CD4-positive, CD25-positive, alpha-beta regulatory T cell (primary cell): ENCODE data around the gene FFAR3. TPM values are rescaled to one million over a fixed set of nuclear protein-coding genes. Genes with fewer than 3 reads are reported as not detected.

Source experiments
- ATAC-seq, 2 donors: fragments of 150-1000 bp; cut with Tn5 transposase; one replicate each; pipeline ENCODE4 v1.10.0; 2021; ENCODE audit warnings: low read depth in 2 of 2, moderate number of reproducible peaks in 2 of 2, moderate library complexity in 1 of 2
- DNase-seq, 3 donors: peaks; one replicate each; pipeline versions ENCODE4 v3.0.0 to v3.0.0-alpha.2; 2012 to 2022; ENCODE audit warnings: mixed read lengths in 1 of 3
- H3K27ac ChIP-seq: one replicate; pipeline ENCODE4 v1.7.0; 2013; ENCODE audit warnings: mild to moderate bottlenecking, low read length; ENCODE audit not compliant: insufficient read depth, poor library complexity, severe bottlenecking
- H3K27me3 ChIP-seq: one replicate; pipeline ENCODE4 v1.7.0; 2013; ENCODE audit warnings: low read length; ENCODE audit not compliant: control insufficient read depth, insufficient read depth
- H3K36me3 ChIP-seq: one replicate; pipeline ENCODE4 v1.7.0; 2013; ENCODE audit warnings: mild to moderate bottlenecking, low read length, moderate library complexity; ENCODE audit not compliant: control insufficient read depth, insufficient read depth
- H3K4me1 ChIP-seq: 2 replicates; pipeline ENCODE4 v1.7.0; 2013; ENCODE audit warnings: mild to moderate bottlenecking, low read length; ENCODE audit not compliant: insufficient read depth, control insufficient read depth, poor library complexity, severe bottlenecking
- H3K4me3 ChIP-seq: one replicate; pipeline ENCODE4 v1.7.0; 2013; ENCODE audit warnings: low read depth, mild to moderate bottlenecking, low read length, moderate library complexity
- H3K9me3 ChIP-seq, 2 experiments: 1 replicate in 1 of 2; 2 replicates in 1 of 2; pipeline ENCODE4 v1.7.0; 2013; ENCODE audit warnings: low read length in 2 of 2, mild to moderate bottlenecking in 1 of 2, moderate library complexity in 1 of 2; ENCODE audit not compliant: control insufficient read depth in 2 of 2
- H3K27ac Mint-ChIP-seq, 3 donors: one replicate each; pipeline ENCODE4 v1.8.0; 2020 to 2022; ENCODE audit warnings: mild to moderate bottlenecking in 3 of 3, mixed read lengths in 3 of 3, moderate library complexity in 2 of 3
- H3K27me3 Mint-ChIP-seq: one replicate; pipeline ENCODE4 v1.8.0; 2022; ENCODE audit warnings: mild to moderate bottlenecking, mixed read lengths
- H3K36me3 Mint-ChIP-seq: one replicate; pipeline ENCODE4 v1.8.0; 2020; ENCODE audit warnings: mixed read lengths
- H3K4me1 Mint-ChIP-seq, 4 donors: one replicate each; pipeline ENCODE4 v1.8.0; 2020 to 2022; ENCODE audit warnings: mixed read lengths in 4 of 4, mild to moderate bottlenecking in 1 of 4
- H3K4me3 Mint-ChIP-seq, 4 donors: one replicate each; pipeline ENCODE4 v1.8.0; 2020 to 2022; ENCODE audit warnings: mild to moderate bottlenecking in 4 of 4, mixed read lengths in 4 of 4, moderate library complexity in 3 of 4
- H3K9me3 Mint-ChIP-seq, 7 donors: one replicate each; pipeline ENCODE4 v1.8.0; 2020 to 2022; ENCODE audit warnings: mixed read lengths in 7 of 7, mild to moderate bottlenecking in 3 of 7, moderate library complexity in 2 of 7
- polyA plus RNA-seq, 4 donors: library from polyadenylated mRNA; unstranded; fragments of 300-500 nt; fragmentation: Illumina TruSeq; gene quantifications; one replicate each; pipeline ENCODE4 v1.2.3, GENCODE V29; 2021
- total RNA-seq: library from RNA; stranded (reverse); gene quantifications from one replicate; pipeline ENCODE4 v1.2.3, GENCODE V29; 2022

FFAR3 gene
- total and polyA plus RNA-seq, 5 donors from 2014 or later: 0.39 to 1.7 TPM; not detected in 3

DNA sequence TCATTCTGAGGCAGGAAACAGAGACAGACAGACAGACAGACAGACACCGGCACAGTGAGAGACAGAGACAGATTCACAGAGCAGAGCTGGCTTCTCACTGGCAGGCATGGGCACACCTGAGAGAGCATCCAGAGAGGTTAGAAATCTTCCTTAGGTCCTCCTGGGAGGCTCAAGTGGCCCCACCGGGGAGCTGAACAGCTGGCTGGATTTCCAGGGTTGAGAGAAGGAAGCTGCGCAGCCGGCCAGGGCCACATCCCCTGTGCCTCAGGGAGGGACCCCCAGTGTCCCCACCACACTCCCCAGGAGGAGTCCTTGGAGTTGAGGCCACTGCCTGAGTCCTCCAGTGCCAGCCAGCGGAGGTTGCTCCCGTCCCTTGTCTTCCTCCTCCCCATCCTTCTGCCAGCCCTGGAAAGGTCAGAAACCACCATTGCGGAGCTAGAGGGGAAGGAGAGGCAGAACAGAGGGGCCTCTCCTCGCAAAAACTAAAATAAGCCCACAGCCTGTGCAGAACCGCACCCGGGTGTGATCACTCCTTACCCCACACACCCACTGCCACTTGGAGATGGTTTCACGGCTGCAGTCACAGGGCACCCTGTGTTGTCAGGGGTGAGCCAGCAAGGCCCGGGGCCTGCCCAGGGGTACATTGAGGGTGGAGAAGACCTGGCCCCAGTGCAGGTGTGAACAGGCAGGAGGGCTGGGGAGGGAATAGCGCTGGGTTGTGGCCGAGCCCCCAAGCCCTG, 4.2 kb downstream of the FFAR3 start:
- no peak overlapping the region for H3K4me3 ChIP-seq
- peaks cover 2% of the 10 kb centered on the region for H3K27me3 ChIP-seq
- H3K36me3 ChIP-seq: no peaks in the 10 kb centered on the region
- no peaks in the 10 kb centered on the region for H3K9me3 ChIP-seq
- Mint-ChIP-seq H3K4me3 (no peak overlapping the region), H3K27ac (no peak overlapping the region), H3K9me3 (peaks cover 0 to 2% (median 0%) of the 10 kb centered on the region in 7 donors), H3K4me1 (peaks cover 0 to 5% (median 4%) of the 10 kb centered on the region in 4 donors), H3K27me3 (peaks cover 32% of the 10 kb centered on the region), H3K36me3 (no peaks in the 10 kb centered on the region)
- ATAC-seq (no peak), DNase-seq (no peak)
- H3K4me1 ChIP-seq: no peaks in the 10 kb centered on the region
- no peak overlapping the region for H3K27ac ChIP-seq

DNA sequence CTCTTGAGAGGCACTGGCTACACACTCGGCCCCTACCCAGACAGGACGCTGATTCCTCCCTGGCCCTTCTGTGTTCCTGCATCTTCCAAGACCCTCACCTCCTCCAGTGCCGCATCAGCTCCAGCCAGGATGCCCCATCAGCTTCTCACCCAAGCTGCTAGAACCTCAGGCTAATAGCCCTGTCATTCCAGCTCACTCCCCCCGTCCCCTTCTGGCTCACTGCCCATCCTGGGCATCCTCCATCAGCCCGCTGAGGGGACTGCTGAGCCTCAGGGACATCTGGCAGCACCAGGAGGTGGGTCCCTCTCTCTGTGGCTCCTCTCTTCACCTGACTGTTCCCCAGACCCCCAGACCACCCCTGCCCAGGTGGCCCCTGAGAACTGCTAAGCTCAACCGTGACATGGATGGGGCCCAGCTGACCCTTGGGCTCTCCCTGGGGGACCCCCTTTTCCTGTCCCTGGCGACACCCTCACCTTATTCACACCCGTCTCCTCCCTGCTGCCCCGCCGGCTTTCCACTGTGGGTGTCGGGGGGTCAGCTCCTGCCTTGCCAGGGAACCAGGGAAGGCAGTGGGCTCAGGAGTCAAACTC, 4.8 kb downstream of the FFAR3 start:
- Histone ChIP-seq H3K27ac (no peak overlapping the region), H3K36me3 (no peaks in the 10 kb centered on the region), H3K4me1 (no peaks in the 10 kb centered on the region), H3K27me3 (peaks cover 4% of the 10 kb centered on the region), H3K4me3 (no peak overlapping the region), H3K9me3 (no peaks in the 10 kb centered on the region)
- ATAC-seq: no peak
- Mint-ChIP-seq H3K9me3 (peaks cover 0 to 2% (median 0%) of the 10 kb centered on the region in 7 donors), H3K27ac (no peak overlapping the region), H3K36me3 (no peaks in the 10 kb centered on the region), H3K4me3 (no peak overlapping the region), H3K4me1 (peaks cover 0 to 2% (median 2%) of the 10 kb centered on the region in 4 donors), H3K27me3 (peaks cover 34% of the 10 kb centered on the region)
- no peak for DNase-seq

DNA sequence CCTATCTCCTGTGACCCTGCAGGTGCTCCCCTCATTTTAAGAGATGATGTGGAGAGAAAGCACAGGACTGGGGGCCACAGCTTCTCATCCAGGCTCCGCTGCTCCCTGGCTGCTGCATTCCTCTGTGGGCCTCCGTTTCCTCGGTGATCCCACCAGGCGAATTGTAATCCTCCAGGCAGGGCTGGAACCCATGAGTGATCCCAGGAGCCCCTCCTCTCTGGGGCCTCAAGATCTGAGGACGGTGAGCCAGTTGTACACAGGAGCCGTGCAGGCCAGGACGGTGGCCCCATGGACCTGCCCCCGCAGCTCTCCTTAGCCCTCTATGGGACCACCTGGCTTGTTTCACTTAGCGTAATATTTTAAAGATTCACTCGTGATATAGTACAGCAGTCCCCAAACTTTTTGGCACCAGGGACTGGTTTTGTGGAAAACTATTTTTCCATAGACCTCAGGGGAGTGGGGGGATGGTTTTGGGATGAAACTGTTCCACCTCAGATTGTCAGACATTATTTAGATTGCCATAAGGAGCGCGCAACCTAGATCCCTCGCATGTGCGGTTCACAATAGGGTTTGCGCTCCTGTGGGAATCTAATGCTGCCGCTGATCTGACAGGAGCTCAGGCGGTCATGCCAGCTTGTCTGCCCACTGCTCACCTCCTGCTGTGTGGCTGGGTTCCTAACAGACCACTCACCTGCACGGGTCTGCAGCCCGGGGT, 5.6 kb downstream of the FFAR3 start:
- Histone ChIP-seq H3K4me1 (no peaks in the 10 kb centered on the region), H3K9me3 (no peaks in the 10 kb centered on the region), H3K27ac (no peak overlapping the region), H3K27me3 (peaks cover 4% of the 10 kb centered on the region), H3K4me3 (no peak overlapping the region), H3K36me3 (no peaks in the 10 kb centered on the region)
- Mint-ChIP-seq H3K4me3 (no peak overlapping the region), H3K27me3 (peaks cover 34% of the 10 kb centered on the region), H3K9me3 (peaks cover 0 to 3% (median 0%) of the 10 kb centered on the region in 7 donors), H3K4me1 (no peaks in the 10 kb centered on the region), H3K36me3 (no peaks in the 10 kb centered on the region), H3K27ac (no peak overlapping the region)
- no peak for DNase-seq
- ATAC-seq: no peak

GRCh38 chr19:35365303-35365702, 7.0 kb downstream of the FFAR3 start:
- H3K27ac Mint-ChIP-seq: no peak overlapping the region

DNA sequence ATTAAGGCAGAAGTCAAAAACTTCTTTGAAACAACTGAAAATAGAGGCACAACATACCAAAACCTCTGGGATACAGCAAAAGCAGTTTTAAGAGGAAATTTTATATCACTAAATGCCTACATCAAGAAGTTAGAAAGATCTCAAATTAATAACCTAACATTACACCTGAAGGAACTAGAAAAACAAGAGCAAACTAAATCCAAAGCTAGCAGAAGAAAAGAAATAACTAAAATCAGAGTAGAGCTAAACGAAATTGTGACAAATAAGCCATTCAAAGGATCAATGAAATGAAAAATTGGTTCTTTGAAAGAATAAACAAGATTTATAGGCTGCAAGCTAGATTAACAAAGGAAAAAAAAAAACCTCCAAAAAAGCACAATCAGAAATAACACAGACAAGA, 10.1 kb downstream of the FFAR3 start:
- no peaks in the 10 kb centered on the region for H3K36me3 Mint-ChIP-seq
- no peak for ATAC-seq
- Histone ChIP-seq H3K4me3 (no peak overlapping the region), H3K4me1 (no peaks in the 10 kb centered on the region), H3K27ac (no peak overlapping the region), H3K9me3 (no peaks in the 10 kb centered on the region), H3K27me3 (peaks cover 4% of the 10 kb centered on the region), H3K36me3 (no peaks in the 10 kb centered on the region)
- peaks cover 30% of the 10 kb centered on the region for H3K27me3 Mint-ChIP-seq
- no peak overlapping the region for H3K27ac Mint-ChIP-seq
- no peak for DNase-seq
- H3K4me3 Mint-ChIP-seq: no peak overlapping the region
- H3K9me3 Mint-ChIP-seq: peaks cover 0 to 2% (median 0%) of the 10 kb centered on the region in 7 donors
- H3K4me1 Mint-ChIP-seq: no peaks in the 10 kb centered on the region

More at GRCh38 chr19:35365303-35365702, 7.0 kb downstream of the FFAR3 start:
- no peaks in the 10 kb centered on the region for H3K4me1 ChIP-seq
- no peaks in the 10 kb centered on the region for H3K36me3 ChIP-seq
- H3K27ac ChIP-seq: no peak overlapping the region
- peaks cover 4% of the 10 kb centered on the region for H3K27me3 ChIP-seq
- no peaks in the 10 kb centered on the region for H3K36me3 Mint-ChIP-seq
- no peaks in the 10 kb centered on the region for H3K9me3 ChIP-seq
- H3K4me3 ChIP-seq: no peak overlapping the region
- H3K9me3 Mint-ChIP-seq: peaks cover 0 to 3% (median 0%) of the 10 kb centered on the region in 7 donors
- H3K4me3 Mint-ChIP-seq: no peak overlapping the region
- DNase-seq: no peak
- H3K4me1 Mint-ChIP-seq: no peaks in the 10 kb centered on the region
- peaks cover 34% of the 10 kb centered on the region for H3K27me3 Mint-ChIP-seq
- ATAC-seq: no peak

DNA sequence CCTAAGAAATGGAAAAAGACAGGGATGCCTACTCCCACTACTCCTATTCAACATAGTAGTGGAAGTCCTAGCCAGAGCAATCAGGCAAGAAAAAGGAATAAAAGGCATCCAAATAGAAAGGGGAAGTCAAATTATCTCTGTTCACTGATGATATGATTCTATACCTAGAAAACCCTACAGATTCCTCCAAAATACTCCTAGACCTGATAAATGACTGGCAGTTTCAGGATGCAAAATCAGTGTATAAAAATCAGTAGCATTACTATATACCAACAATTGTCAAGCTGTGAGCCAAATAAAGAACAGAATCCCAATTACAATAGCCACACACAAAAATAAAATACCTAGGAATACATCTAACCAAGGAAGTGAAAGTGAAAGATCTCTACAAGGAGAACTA, 11.3 kb downstream of the FFAR3 start:
- H3K4me1 ChIP-seq: no peaks in the 10 kb centered on the region
- H3K36me3 Mint-ChIP-seq: no peaks in the 10 kb centered on the region
- H3K4me1 Mint-ChIP-seq: no peaks in the 10 kb centered on the region
- H3K9me3 Mint-ChIP-seq: peaks cover 0 to 1% (median 0%) of the 10 kb centered on the region in 7 donors
- H3K27ac ChIP-seq: no peak overlapping the region
- H3K9me3 ChIP-seq: no peaks in the 10 kb centered on the region
- no peak overlapping the region for H3K4me3 ChIP-seq
- peaks cover 4% of the 10 kb centered on the region for H3K27me3 ChIP-seq
- DNase-seq (no peak), ATAC-seq (no peak)
- no peak overlapping the region for H3K27ac Mint-ChIP-seq
- H3K36me3 ChIP-seq: no peaks in the 10 kb centered on the region
- peaks cover 26% of the 10 kb centered on the region for H3K27me3 Mint-ChIP-seq
- H3K4me3 Mint-ChIP-seq: no peak overlapping the region

- H3K9me3 Mint-ChIP-seq: peaks cover 0 to 1% (median 0%) of the 10 kb centered on the region in 7 donors
Observed at GRCh38 chr19:35370722-35371121, 12.5 kb downstream of the FFAR3 start, which contains the start of gene GPR42. Gene GPR42 (plus strand): TSS chr19:35371068. CDS start chr19:35371360, 292 bp downstream.

More at GRCh38 chr19:35370722-35371121, 12.5 kb downstream of the FFAR3 start, which contains the start of gene GPR42:
- H3K4me1 Mint-ChIP-seq: no peaks in the 10 kb centered on the region
- no peaks in the 10 kb centered on the region for H3K36me3 Mint-ChIP-seq
- no peaks in the 10 kb centered on the region for H3K36me3 ChIP-seq
- peaks cover 4% of the 10 kb centered on the region for H3K27me3 ChIP-seq
- ATAC-seq: no peak
- no peak within 1 kb of the TSS for H3K27ac Mint-ChIP-seq
- H3K9me3 ChIP-seq: no peaks in the 10 kb centered on the region
- H3K4me3 ChIP-seq: no peak within 1 kb of the TSS
- H3K4me3 Mint-ChIP-seq: no peak within 1 kb of the TSS
- peaks cover 24% of the 10 kb centered on the region for H3K27me3 Mint-ChIP-seq
- no peak for DNase-seq
- no peaks in the 10 kb centered on the region for H3K4me1 ChIP-seq
- no peak within 1 kb of the TSS for H3K27ac ChIP-seq
